Islet precursor cell (in vitro differentiated cells): Measurements from ENCODE around the gene GRID1.

Experiments used
- DNase-seq: peaks from one replicate; pipeline ENCODE4 v3.0.0-alpha.2; 2018

Gene GRID1

DNA sequence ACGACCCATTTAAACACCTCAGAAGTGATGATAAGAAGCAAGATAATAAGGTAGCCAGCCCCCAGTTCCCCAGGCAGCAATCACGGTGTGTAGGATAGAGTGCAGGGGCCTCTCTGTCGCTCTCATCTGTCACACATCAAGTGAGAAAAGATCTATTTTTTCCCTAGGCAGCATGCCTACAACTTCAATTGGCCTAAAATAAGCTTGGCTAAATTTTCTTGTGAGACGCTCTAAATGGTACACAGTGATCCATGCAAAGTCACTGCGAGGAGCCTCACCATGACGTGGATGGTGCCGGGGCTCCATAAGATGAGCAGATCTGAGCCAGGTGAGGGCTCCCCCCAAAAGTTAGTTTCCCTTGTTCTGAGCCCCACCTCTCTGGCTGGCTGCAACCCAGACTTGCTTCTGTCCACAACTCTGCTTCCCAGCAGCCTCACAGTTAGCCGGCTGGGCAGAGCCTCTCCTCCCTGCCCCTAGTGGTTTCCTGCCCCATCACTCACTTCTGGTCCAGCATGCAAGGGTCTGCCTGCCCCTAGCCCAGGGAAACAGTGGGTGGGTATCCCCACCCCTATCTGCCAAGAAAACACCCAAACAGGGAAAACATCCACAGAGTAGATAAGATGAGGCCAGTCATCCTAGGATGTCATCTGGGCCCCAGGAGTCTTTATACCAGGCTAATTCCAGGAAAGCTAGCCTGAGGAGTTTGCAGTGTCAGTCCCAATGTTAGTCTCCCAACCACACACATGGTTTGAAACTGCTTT is 342.1 kb downstream of the GRID1 start:
- DNase-seq = peak; percentile 62

DNA sequence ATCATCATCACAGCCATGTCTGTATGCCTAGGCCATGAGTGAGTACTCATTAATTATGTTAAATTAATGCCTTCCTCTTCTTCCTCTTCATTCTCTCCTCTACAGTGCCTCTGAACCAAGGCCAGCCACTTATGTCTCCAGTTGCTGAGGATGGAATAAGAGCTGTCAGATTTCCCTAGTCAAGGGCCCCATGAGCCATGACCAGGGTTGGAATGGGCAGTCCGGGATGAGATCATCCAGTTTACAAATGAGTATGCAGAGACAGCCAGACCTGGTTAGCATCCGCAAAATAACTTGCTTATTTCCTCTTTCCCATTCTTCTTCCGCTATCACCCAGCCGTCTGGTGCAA is 342.7 kb downstream of the GRID1 start:
- DNase-seq = no peak

DNA sequence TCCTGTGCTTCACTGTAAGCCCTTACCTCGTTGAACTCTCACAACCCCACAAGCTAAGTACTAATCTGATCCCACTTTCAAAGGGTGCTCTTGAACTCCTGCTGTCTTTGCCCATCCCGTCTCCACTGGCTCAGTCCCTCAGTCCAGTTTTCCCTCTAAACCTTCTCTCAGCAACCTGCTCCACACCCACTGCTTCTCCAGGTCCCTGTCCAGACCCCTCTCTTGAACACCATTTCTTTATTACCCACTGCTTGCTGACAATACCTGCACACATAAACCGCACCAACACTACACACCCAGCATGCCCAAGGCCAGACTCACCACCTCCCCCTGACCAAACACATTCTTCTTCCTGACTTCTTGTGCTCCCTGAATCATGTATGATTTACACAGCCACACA is 343.3 kb downstream of the GRID1 start:
- peak; percentile 23 for DNase-seq

DNA sequence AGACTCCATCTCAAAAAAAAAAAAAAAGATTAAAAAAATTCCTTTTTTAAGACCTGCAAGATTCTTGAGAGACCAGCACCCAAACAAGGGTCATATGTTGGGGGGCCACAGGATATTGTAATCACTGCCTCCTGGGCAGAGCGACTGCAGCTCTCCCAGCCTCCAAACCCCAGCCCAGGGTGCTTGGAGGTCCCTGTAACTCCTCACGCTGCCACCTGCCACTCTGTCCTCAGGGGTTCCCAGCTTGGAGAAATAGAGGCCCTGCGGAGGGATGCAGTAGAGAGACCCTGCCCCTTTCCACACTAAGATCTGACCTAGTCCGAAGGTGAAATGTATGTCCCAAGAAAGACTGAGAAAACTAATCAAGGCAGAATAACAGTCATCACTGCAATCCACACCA is 343.7 kb downstream of the GRID1 start:
- DNase-seq = no peak

DNA sequence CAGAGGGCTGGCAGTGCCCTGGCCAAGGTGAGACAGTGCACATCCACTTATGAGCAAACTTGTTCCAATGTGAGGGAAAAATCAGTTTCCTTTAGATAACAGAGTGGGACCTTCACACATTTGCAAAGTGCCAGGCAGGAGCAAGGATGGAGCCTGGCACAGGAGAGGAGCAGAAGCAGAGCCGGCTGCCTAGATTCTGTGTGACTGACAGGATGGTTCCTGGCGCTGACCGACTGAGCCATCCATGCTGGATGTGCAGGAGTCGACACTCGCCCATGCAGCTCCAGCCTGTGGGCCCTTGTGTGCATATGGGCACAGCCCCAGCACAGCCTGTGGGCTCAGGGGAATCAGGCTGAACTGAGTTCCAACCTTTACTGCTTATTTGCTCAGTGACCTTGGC is 346.5 kb downstream of the GRID1 start:
- DNase-seq = peak; percentile 42

DNA sequence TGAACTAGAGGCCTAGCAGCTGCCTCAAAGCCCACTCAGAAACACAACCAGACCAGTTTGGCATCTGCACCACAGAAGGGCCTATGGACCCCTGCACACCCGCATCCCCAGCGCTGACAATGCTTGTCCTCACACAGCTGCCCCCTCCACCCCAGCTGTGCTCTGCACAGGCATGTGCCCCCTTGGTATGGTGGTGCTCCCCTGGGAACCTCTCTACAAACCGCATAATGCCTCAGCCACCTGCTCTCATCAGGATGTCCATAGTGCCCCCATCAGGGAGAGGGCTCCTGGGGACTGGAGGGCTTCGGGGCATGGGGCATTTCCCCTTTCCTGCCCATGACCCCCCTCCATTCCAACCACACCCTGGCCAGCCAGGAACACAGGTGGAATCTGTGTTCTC is 347.5 kb downstream of the GRID1 start:
- DNase-seq = peak; percentile 33

DNA sequence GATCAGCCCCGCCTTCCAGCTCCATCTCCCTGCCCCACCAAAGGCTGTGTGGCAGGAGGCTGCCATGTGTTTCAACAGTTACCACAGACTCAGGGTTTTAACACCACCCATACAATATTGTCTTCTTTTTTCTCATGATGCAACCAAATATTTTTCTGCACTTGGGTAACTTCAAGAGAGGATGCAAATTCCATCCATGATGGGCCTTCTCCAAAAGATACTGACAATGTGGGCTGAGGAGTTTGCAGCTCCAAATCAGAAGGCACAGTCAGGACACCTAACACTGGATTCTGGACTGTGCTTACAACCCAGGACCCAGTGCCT is 347.9 kb downstream of the GRID1 start:
- DNase-seq = no peak

DNA sequence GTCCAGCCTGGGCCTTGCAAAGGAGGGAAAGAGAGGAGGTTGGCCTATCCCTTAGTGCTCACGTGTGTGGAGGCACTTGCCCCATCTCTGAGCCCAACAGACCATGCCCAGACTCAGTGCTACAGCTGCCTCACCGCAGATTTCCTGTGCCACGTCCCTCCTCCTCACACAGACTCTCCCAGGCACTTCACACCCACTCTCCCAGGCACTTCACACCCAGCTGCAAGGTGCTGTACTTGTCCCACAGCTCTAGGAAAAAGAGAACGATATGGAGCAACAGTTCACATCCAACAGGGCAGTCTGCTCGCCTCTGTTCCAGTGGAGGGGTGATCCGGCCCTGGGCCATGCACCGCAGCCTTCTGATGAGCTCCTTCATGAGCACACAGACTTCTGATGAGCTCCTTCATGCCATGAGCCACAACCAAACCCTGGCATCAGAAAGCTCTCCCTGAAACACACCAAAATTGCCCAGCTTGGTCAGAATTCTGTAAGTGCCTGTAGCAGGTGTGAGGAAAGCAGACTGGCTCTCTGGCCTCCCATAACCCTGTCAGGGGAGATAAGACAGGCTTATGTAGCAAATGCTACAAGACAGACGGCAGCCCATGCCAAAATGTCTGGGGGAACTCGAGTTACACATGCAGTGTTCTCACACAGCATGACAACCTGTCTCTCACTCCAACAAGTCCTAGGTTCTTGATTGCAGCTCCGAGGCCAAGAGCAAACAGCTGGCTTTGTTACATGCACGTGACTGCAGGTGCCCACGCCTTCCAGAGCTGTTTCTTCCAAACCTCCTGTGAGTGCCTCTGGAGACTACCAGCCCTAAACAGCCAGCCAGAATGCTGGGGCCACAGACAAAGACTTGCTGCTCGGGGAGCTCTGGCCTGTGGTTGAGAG is 348.5 kb downstream of the GRID1 start:
- DNase-seq = peak; percentile 50

DNA sequence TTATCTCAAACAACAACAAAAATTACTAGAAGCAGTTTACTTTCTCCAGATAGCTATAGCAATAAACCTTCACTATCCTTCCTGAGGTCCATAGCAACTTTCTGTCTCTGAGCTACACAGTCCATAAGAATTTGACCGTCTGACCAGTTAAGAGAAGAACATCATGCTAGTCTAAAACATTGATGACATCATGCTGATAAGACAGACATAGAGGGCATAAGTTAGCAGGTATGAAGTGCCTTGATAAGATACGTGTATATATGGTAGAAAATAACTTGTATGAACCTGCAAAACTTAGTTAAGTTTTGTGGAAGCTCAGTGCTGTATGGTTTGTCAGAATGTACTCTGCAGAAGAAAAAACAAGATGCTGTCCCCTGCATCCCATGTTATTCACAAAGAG is 353.0 kb downstream of the GRID1 start:
- no peak for DNase-seq

DNA sequence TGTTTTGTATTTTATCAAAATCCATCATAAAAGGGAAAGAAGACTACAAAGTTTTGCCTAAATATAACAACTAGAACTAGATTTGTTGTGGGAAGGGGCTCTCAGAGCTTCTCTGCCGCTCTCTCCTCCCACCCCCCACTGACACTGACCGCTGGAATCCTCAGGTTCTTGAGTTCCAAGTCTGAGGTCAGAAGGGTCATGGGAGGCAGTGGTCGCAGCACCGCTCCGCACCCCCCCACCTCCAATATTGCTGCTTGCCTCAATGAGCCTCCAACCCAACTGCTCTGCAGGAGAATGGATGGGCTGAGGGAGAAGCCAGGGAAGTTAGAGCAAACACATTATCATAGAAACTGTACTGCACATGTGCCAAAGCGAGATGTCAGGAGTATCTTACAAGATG is 359.4 kb downstream of the GRID1 start:
- DNase-seq = peak; percentile 10

DNA sequence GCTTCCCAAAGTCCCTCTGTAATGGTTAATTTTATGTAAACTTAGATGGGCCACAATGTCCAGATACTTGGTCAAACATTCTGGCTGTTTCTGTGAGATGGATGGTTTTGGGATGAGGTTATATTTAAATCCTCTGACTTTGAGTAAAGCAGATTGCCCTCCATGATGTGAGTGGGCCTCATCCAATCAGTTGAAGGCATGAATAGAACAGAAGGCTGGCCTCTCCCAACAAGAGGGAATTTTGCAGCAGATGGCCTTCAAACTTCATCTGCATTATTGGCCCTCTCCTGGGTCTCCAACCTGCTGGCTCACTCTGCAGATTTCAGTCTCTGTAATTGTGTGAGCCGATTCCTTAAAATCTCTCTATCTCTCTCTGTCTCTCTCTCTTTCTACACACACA is 362.3 kb downstream of the GRID1 start:
- no peak for DNase-seq

DNA sequence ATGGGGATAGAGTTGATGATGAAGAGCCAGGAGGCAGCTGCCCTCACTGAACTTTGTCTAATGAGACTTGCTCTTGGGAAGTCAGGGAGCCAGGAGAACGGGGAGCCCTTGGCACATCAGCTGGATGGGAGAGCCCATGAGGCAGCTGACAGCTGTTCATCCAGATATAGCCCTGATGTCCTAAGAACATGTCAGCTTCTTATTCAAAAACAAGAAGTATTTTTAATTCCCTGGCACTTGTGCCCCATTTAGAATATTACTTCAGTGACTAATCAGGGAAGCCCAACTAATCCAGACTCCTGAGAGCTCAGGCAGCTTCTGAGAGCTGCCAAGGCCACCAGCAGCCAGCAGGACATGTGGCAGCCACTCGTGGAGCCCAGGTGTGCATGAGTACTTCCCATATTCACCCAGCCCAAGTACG is 363.4 kb downstream of the GRID1 start:
- no peak for DNase-seq

DNA sequence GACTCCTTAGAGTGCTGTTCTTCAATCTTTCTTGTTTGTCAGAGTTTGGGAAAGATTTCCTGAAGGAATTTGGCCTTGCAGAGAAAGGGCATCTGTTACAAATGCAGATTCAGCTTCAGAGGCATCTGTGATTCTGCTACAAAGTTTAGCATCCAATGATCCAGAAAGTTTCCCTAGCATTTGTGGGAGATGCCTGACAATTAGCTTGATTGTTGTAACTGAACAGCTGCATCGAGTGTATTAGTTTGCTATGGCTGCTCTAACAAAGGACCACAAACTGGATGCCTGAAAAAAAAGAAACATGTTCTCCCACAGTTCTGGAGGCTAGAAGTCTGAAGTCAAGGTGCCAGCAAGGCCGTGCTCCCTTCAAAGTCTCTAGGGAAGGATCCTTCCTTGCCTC is 365.1 kb downstream of the GRID1 start:
- no peak for DNase-seq

DNA sequence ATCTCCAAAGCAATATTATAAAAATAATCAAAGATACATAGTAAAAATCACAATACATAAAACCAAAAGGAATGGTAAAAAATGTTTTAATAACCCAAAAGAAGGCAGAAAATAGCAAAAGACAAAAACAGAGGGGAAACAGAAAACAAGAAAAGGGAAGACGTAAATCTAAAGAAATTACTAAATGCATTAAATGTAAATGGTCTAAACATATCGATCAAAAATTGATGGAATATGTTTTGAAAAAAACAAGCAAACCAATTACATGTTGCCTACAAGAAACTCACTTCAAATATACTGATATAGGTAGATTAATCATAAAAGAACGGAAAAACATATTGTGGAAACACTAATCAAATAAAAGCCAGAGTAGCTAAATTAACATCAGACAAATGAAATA is 369.1 kb downstream of the GRID1 start:
- DNase-seq = no peak

DNA sequence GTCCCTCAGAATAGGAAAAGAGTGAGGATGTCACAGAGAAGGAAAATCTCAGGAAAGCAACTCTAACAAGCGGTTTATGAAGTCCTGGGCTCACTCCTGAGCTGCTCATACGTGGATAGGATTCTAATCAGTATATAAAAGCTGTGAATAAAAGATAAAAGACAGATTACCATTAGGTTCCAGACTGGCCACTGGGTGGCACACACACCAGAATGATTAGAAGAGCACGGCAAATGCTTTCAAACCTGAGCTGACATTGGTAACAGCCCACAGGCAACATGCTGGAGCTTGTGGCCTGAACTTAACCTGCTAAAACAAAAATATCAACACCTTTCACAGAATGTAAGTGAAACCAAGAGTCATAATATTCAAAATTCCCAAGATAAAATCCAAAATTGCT is 370.8 kb downstream of the GRID1 start:
- DNase-seq = no peak

DNA sequence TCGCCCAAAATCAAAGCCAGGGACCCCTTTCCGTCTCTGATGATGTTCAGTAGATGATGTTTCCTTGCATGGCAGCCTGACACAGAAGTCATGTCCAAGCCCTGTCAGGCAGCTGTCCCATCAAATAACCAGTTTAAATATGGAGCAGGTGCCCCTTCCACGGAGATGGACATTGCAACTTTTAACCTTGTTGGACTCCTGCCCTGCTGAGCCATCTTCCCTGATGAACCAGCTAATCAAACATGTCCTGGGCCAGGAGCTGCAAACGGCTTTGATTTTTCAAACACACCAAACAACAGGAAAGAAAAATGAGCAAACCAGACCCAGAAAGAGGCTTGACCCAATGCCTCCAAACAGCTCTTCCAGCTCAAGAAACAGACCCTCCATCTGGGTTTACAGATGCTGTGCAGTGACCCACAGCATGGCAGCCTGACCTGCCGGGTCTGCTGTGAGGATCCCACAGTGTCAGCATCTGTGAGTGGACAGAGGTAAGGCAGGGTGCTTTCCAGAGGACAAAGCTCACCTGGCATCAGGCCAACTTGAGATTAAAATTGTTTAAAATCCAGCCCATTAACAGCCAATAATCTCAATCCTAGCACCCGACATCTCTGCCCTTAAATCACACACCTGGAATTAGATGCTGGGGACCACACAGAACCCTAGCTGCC is 372.6 kb downstream of the GRID1 start:
- no peak for DNase-seq

DNA sequence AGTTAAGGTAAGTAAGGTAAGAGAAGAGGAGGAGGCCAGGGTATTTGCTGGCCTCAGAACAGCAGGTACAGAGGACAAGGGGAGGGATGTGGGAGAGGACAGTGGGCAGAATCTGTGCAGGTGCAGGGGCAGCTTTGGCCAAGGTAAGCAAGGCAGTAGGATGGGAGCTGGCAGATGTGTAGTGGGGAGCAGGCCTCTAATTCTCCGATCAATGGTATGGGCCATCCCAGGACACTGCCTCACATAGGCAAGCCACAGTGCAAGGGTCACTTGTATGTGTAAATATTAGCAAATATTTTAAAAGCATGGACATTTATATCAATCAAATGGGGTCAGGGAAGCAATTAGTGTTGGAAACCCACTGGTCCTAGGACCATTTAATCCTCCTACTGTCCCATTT is 373.5 kb downstream of the GRID1 start:
- no peak for DNase-seq

DNA sequence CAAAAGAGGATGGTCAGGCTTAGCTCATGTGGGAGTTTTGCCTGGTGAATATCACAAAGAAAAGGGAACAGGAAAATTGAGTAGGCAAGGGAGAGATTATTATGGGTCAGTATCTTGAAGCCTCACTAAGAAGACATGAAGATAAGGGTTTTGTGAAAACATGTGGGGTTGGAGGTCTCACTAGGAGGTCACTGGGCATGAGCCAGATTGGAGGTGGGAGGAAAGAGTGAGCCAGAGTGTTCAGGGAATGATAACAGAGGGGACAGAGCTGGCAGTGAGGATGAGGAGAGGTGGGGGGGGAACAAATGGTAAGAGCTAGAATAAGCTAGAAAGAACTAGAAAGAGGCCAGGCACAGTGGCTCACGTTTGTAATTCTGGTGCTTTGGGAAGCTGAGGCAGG is 374.3 kb downstream of the GRID1 start:
- no peak for DNase-seq

DNA sequence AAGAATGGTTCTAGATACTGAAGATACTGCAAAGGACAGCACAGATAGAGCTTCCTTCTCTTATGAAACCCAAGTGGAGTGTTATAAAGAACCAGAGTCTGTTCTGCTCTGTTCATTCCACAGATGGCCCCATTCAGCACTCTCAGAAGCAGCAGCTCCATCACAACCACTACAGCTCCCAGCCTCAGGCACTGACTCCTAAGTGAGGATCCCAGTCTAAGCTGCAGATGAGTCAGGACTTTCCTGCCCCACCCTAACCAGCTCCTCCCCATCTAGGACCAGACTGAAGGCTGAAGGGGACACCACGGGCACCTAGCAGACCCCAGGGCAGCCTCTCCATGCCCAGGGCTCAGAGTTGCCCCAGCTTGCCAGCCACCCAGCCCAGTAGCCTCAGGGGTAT is 379.8 kb downstream of the GRID1 start:
- no peak for DNase-seq

DNA sequence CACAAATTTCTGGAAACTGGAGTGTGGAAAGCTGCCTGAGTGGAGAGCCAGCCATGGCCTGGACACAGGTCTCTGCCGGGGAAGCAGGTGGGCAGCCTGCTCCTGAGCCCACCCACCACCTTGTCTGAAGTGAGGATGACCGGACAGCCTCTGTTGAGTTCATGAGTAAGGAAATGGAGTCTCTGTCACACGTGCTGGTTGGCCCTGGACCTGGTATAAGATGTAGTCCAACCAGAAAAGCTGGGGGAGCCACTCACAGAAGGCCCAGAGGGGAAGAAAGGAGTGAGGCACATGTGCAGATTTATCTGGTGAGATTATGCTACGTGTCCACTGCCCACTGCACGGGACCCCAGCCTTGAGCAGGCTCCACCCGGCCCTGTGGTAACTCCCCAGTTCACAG is 383.5 kb downstream of the GRID1 start:
- no peak for DNase-seq

DNA sequence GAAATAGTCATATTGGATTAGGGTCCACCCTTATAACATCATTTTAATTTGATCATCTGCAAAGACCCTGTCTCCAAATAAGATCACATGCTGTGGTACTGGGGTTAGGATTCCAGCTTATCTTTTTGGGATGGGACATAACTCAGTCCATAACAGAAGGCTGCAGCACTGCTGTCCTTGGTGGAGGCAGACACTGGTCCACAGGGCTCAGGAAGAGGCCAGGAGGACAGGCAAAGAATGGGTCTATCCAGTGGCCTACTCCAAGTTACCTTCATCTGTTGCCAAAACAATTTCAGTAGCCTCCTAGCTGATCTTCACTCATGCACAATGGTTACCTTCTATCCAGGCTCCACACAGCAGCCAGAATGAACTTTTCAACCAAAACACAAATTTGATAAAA is 387.0 kb downstream of the GRID1 start:
- peak; percentile 27 for DNase-seq

DNA sequence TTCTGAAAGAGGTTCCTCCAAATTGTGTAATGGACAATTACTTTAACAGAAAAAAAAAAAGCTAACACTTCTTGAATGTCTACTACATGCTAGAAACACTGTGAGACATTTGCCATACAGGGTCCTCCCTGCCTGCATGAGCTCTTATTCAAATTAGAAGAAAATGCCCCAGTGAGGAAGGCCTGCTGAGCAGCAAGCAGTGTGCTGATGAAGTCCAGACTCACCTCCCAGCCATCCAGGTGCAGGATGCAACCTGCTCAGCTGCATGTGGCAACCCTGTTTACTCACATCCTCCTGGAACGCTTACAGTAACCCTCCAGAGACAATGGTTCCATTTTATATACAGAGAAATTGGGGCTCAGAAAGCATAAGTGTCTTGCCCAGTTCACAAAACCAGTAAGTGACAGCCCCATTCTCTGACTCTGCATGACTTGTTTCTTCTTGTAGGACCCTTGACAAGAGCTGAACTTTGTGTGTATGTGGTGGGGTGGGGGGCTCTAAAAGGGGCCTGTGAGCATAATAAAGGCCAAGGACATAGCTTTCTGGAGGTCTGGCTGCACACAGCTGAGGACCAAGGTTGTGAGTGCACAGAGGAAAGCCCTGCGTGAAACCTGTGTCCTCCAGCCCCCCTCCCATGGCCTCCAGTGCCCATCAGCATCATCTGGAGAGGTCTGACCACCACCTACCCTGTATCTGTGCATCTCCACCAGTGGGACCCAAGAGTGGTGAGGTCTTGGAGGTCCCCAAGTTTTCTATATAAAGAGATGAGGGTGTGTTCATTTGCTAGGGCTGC is 387.8 kb downstream of the GRID1 start:
- DNase-seq = peak; percentile 55

DNA sequence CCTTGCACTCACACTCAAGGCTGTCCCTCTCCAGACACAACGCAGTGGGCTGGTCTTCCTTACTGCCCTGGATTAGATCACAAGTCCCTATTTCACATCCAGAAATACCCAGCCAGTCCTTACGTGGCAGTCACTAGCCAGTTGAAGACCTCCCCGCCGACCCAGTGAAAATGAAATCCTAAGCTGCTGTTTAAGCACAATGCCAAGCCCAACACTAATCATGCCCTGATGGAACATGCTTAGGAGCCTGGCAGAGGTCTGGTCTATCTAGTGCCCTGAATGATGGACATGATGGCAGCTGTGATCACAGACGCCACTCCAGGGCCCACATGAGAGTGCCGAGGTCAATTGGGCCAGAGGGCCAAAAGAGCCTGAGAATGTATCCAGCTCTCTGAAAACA is 389.0 kb downstream of the GRID1 start:
- DNase-seq = no peak
